Activated CD8-positive, alpha-beta T cell treated with anti-CD3 and anti-CD28 coated beads, Interleukin-2, amount 10 ng/mL, durations not matched to agents 7 days and 5 days (primary cell): Measurements from ENCODE around the gene NREP. TPM values are rescaled to one million over a fixed set of nuclear protein-coding genes. Genes with fewer than 3 reads are reported as not detected.

Experiments used
- ATAC-seq: fragments of 150-1000 bp; cut with Tn5 transposase; one replicate; pipeline ENCODE4 v1.10.0; 2021; ENCODE audit warnings: moderate library complexity
- CTCF ChIA-PET: fragments of 350-600 bp; sonication (Branson Sonifier 250); formaldehyde crosslinking; loops from one replicate; lab custom pipeline; 2021; ENCODE audit warnings: antibody characterized with exemption; lab: Charles Lee
- POLR2A ChIA-PET: fragments of 350-600 bp; sonication (Branson Sonifier 250); formaldehyde crosslinking; loops from one replicate; lab custom pipeline; 2021; ENCODE audit warnings: antibody characterized with exemption; lab: Charles Lee
- DNase-seq: peaks from one replicate; pipeline ENCODE4 v3.0.0-alpha.2; 2020
- H3K27ac Mint-ChIP-seq: one replicate; pipeline ENCODE4 v1.8.0; 2021; ENCODE audit warnings: mild to moderate bottlenecking, mixed read lengths
- H3K27me3 Mint-ChIP-seq: one replicate; pipeline ENCODE4 v1.8.0; 2021; ENCODE audit warnings: low read depth, mixed read lengths
- H3K36me3 Mint-ChIP-seq: one replicate; pipeline ENCODE4 v1.8.0; 2021; ENCODE audit warnings: low read depth, mixed read lengths
- H3K4me1 Mint-ChIP-seq: one replicate; pipeline ENCODE4 v1.8.0; 2021; ENCODE audit warnings: low read depth, mixed read lengths
- H3K4me3 Mint-ChIP-seq: one replicate; pipeline ENCODE4 v1.8.0; 2021; ENCODE audit warnings: mild to moderate bottlenecking, mixed read lengths
- H3K9me3 Mint-ChIP-seq: one replicate; pipeline ENCODE4 v1.8.0; 2022; ENCODE audit warnings: mixed read lengths; ENCODE audit not compliant: insufficient read depth
- total RNA-seq, 2 experiments: library from RNA; stranded (reverse); gene quantifications; one replicate each; pipeline ENCODE4 v1.2.3, GENCODE V29; 2021

NREP gene
- total RNA-seq, 2 experiments from 2014 or later, result 18.6 to 19.7 TPM

- no peak for DNase-seq
- no peak overlapping the region for H3K27ac Mint-ChIP-seq
- CTCF ChIA-PET, result no interaction called here
- no peak overlapping the region for H3K4me3 Mint-ChIP-seq
- peaks cover 16% of the 10 kb centered on the region for H3K4me1 Mint-ChIP-seq
- H3K36me3 Mint-ChIP-seq, result no peaks in the 10 kb centered on the region
- H3K27me3 Mint-ChIP-seq, result peaks cover 9% of the 10 kb centered on the region
- no peak for ATAC-seq
- POLR2A ChIA-PET, result no interaction called here
- H3K9me3 Mint-ChIP-seq, result no peaks in the 10 kb centered on the region
Observed at GRCh38 chr5:111706345-111706744, 50.6 kb downstream of the NREP start.

GRCh38 chr5:111704452-111705085 lies 52.4 kb downstream of the NREP start:
- DNase-seq (no peak), ATAC-seq (peak; percentile 39)
- Mint-ChIP-seq H3K4me1 (peaks cover 16% of the 10 kb centered on the region), H3K36me3 (no peaks in the 10 kb centered on the region), H3K9me3 (no peaks in the 10 kb centered on the region), H3K4me3 (no peak overlapping the region), H3K27me3 (peaks cover 7% of the 10 kb centered on the region), H3K27ac (no peak overlapping the region)
- ChIA-PET CTCF (interaction anchor here (1.7 to 1.9 kb wide), 2 partner anchors 10 to 173 kb away, joined by 4 to 5 read pairs; no protein-coding TSS in a partner anchor), POLR2A (interaction anchor here (1.8 kb wide), 1 partner anchor 53 kb away, joined by 6 read pairs; no protein-coding TSS in a partner anchor)

- Mint-ChIP-seq H3K4me3 (peak overlapping the region; percentile 26), H3K27ac (peak overlapping the region; percentile 30), H3K27me3 (peaks cover 9% of the 10 kb centered on the region), H3K9me3 (no peaks in the 10 kb centered on the region), H3K4me1 (peaks cover 16% of the 10 kb centered on the region), H3K36me3 (no peaks in the 10 kb centered on the region)
- peak; percentile 93 for ATAC-seq
- CTCF ChIA-PET, result interaction anchor here (1.3 to 1.9 kb wide), 3 partner anchors 9 to 172 kb away, joined by 3 to 5 read pairs (median 4); no protein-coding TSS in a partner anchor
- POLR2A ChIA-PET, result interaction anchor here (1.4 to 1.8 kb wide), 2 partner anchors 23 to 54 kb away, joined by 4 to 6 read pairs; no protein-coding TSS in a partner anchor
- DNase-seq, result peak; percentile 45
Observed at GRCh38 chr5:111703662-111704061, 53.3 kb downstream of the NREP start.

DNA sequence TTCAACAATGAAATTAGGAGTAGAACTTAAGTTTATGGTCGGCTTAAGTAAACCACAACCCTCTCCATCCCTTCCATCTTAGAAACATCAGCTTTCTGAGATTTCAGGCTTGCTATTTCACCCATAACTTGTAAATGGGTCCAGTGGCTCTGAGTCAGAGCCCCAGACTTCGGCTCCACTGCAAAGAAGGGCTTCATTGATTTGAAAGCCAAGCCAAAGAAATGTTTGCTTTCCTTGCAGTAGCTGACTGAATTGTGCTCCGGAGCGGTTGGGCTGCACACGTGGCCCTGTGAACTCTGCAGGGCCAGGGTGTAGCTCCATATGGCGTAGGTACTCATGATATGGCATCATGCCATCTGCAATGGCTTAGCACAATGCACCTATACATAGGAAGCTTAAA lies 57.0 kb downstream of the NREP start:
- CTCF ChIA-PET, result no interaction called here
- no peak for DNase-seq
- Mint-ChIP-seq H3K27ac (no peak overlapping the region), H3K27me3 (peaks cover 7% of the 10 kb centered on the region), H3K36me3 (no peaks in the 10 kb centered on the region), H3K4me3 (no peak overlapping the region), H3K4me1 (peaks cover 16% of the 10 kb centered on the region), H3K9me3 (no peaks in the 10 kb centered on the region)
- POLR2A ChIA-PET, result no interaction called here
- ATAC-seq, result no peak

DNA sequence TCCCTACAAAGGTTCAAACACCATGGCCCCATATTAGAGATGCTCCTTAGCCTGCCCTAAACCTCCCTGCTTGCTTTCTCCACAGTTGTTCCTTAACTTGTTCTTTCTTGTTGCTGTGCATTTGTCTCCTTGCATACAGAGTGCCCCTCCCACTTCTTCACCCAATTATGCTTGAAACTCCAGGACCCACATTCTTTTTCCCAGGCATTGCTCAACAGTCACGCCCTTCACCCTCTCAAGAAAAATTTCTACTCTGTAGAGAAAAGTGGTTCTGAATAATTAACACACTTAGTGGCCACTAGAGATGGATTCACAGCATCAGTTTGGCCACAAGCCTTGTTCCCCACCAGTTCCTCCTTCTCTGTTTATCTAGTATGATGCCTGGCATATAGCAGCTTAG lies 57.7 kb downstream of the NREP start:
- ATAC-seq (no peak), DNase-seq (no peak)
- H3K4me1 Mint-ChIP-seq, result peaks cover 11% of the 10 kb centered on the region
- no peaks in the 10 kb centered on the region for H3K36me3 Mint-ChIP-seq
- peaks cover 8% of the 10 kb centered on the region for H3K27me3 Mint-ChIP-seq
- no peak overlapping the region for H3K27ac Mint-ChIP-seq
- CTCF ChIA-PET, result no interaction called here
- POLR2A ChIA-PET, result no interaction called here
- H3K9me3 Mint-ChIP-seq, result no peaks in the 10 kb centered on the region
- H3K4me3 Mint-ChIP-seq, result no peak overlapping the region

DNA sequence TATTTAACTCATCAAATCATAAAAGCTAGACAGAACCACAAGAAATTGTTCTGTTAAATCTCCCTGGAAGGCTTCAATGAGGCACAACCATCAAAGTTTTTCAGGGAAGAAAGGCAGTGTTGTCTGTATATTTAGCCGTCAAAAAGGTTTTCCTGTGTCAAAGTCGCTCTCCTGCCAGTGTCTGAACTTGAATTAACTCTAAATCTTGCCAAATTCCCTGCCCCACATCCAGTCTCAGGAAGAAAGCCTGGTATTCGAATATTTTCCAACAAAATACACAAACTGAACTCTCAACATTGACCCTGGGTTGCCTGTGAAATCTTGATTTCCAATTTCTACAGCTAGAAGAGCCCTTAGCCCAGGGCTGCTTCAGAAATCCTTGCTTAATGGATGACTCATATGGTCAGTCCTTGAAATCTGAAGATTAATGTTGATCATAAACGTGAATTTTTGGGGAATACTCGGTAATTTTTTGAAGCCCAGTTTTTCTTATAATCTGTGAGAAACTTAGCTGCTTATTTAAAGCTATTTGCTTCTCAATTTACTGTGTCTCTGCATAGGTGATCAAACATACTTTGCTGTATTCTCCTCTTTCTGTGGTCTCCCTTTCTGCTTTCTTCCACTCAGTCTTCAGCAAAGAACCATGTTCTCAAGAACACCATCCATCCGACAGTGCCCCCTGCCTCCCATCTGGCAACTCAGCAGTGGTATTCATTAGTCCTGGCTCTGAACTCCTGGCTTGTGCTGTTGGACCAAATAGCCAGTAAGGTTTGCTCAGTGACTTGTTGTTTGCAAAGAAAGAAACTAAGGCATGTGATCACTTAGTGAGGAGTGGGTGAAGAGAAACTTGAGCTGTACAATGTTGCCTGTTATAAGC lies 58.9 kb downstream of the NREP start:
- Mint-ChIP-seq H3K4me3 (no peak overlapping the region), H3K27me3 (peaks cover 12% of the 10 kb centered on the region), H3K4me1 (peaks cover 1% of the 10 kb centered on the region), H3K36me3 (no peaks in the 10 kb centered on the region), H3K27ac (no peak overlapping the region), H3K9me3 (no peaks in the 10 kb centered on the region)
- no peak for ATAC-seq
- no peak for DNase-seq
- ChIA-PET CTCF (no interaction called here), POLR2A (no interaction called here)

GRCh38 chr5:111697215-111697614 lies 59.8 kb downstream of the NREP start:
- no peaks in the 10 kb centered on the region for H3K9me3 Mint-ChIP-seq
- ATAC-seq (no peak), DNase-seq (no peak)
- no peaks in the 10 kb centered on the region for H3K4me1 Mint-ChIP-seq
- H3K27ac Mint-ChIP-seq, result no peak overlapping the region
- H3K27me3 Mint-ChIP-seq, result peaks cover 14% of the 10 kb centered on the region
- H3K4me3 Mint-ChIP-seq, result no peak overlapping the region
- CTCF ChIA-PET, result no interaction called here
- POLR2A ChIA-PET, result no interaction called here
- no peaks in the 10 kb centered on the region for H3K36me3 Mint-ChIP-seq

DNA sequence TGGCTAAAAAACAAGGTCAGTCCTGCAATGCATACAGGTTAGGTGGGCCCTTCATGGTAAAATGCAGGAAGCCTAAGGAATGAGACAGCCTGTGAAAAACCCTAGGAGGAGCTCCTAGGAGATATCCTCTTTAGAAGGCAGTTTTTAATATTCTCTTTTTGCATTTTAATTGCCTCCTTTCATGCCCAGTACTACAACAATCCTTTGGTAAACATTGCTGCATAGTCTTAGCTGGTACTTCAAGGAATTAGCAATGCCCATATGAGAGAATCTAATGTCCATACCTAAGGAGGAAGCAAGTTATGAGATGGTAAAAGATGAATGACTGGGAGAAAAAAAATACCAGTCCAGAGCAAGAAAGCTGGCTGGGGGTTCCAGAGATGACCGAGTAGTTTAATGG lies 61.0 kb downstream of the NREP start:
- Mint-ChIP-seq H3K4me3 (no peak overlapping the region), H3K27ac (no peak overlapping the region), H3K27me3 (peaks cover 12% of the 10 kb centered on the region), H3K4me1 (no peaks in the 10 kb centered on the region), H3K9me3 (no peaks in the 10 kb centered on the region), H3K36me3 (no peaks in the 10 kb centered on the region)
- POLR2A ChIA-PET, result no interaction called here
- ATAC-seq (no peak), DNase-seq (no peak)
- CTCF ChIA-PET, result interaction anchor here (1.0 kb wide), 2 partner anchors 59 to 145 kb away, joined by 3 read pairs; no protein-coding TSS in a partner anchor

DNA sequence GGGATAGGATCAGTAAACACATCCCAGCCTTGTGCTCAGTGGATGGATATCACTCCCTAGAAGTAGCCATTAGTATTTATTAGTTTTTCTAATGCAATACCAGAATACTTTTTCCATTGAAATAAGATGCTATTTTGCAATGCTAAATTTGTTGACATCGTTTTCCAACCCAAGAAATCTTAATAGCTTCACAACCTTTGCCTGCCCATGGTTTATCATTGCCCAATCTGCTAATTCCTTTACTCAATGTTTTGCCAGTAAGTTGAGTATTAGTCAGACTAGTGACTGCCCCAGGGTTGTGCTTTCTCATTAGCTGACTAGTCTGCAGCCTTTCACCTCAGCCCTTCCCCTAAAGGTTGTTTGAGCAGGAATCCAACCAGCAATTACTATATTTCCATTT lies 62.9 kb downstream of the NREP start:
- Mint-ChIP-seq H3K27me3 (peaks cover 9% of the 10 kb centered on the region), H3K9me3 (no peaks in the 10 kb centered on the region), H3K27ac (no peak overlapping the region), H3K36me3 (no peaks in the 10 kb centered on the region), H3K4me3 (no peak overlapping the region), H3K4me1 (no peaks in the 10 kb centered on the region)
- no peak for DNase-seq
- ChIA-PET POLR2A (no interaction called here), CTCF (interaction anchor here (1.7 kb wide), 1 partner anchor 9 kb away, joined by 4 read pairs; no protein-coding TSS in a partner anchor)
- no peak for ATAC-seq

DNA sequence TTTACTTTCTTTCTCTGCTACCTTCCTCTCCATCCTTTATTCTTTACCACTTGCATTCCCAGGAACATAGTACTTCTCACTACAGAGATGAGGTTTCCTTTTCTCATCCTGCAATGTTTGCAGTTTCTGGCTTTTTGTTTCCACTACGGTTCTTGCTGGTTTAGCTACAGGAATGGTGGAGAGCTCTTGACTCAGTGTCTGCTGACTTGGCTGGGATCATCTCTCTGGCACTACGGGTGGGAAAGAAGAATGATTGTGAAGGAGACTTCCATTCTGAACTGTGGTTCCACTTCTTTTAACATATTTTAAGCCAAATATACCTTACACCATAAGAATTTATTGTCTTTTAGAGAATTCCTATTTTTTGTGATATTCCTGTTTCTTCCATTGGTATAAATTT lies 65.1 kb downstream of the NREP start:
- Mint-ChIP-seq H3K4me1 (no peaks in the 10 kb centered on the region), H3K36me3 (no peaks in the 10 kb centered on the region), H3K27ac (no peak overlapping the region), H3K9me3 (no peaks in the 10 kb centered on the region), H3K27me3 (peaks cover 9% of the 10 kb centered on the region), H3K4me3 (no peak overlapping the region)
- ChIA-PET POLR2A (no interaction called here), CTCF (no interaction called here)
- DNase-seq (no peak), ATAC-seq (no peak)

- Mint-ChIP-seq H3K4me1 (no peaks in the 10 kb centered on the region), H3K36me3 (no peaks in the 10 kb centered on the region), H3K27ac (no peak overlapping the region), H3K9me3 (no peaks in the 10 kb centered on the region), H3K27me3 (peaks cover 9% of the 10 kb centered on the region), H3K4me3 (no peak overlapping the region)
- ATAC-seq (no peak), DNase-seq (no peak)
- CTCF ChIA-PET, result no interaction called here
- POLR2A ChIA-PET, result no interaction called here
Observed at GRCh38 chr5:111691508-111691907, 65.5 kb downstream of the NREP start.
